Suprapubic skin (tissue), 4 donors: ENCODE results near the gene LGI4. TPM values are rescaled to one million over a fixed set of nuclear protein-coding genes. Genes with fewer than 3 reads are reported as not detected.

Source experiments
- DNase-seq, 2 donors: peaks; one replicate each; pipeline ENCODE4 v3.0.0-alpha.2; 2019; ENCODE audit warnings: low spot score in 2 of 2
- H3K27ac ChIP-seq: fragments of 200-600 bp; sonication (generic); one replicate; pipeline ENCODE4 v1.5.1; 2019
- H3K27me3 ChIP-seq: fragments of 200-600 bp; sonication (generic); one replicate; pipeline ENCODE4 v1.5.1; 2019
- H3K36me3 ChIP-seq: fragments of 200-600 bp; sonication (generic); one replicate; pipeline ENCODE4 v1.5.1; 2019
- H3K4me1 ChIP-seq: fragments of 200-600 bp; sonication (generic); one replicate; pipeline ENCODE4 v1.5.1; 2019
- H3K4me3 ChIP-seq: fragments of 200-600 bp; sonication (generic); one replicate; pipeline ENCODE4 v1.5.1; 2019; ENCODE audit warnings: mild to moderate bottlenecking
- H3K9me3 ChIP-seq: fragments of 200-600 bp; sonication (generic); one replicate; pipeline ENCODE4 v1.5.1; 2019
- CTCF ChIP-seq, 2 donors: fragments of 200-600 bp in 1 of 2; fragments of 450-650 bp in 1 of 2; sonication (generic) in 1 of 2; IDR thresholded peaks; one replicate each; pipeline ENCODE4 v1.5.1; 2016 to 2019; ENCODE audit warnings: antibody characterized with exemption in 2 of 2, mild to moderate bottlenecking in 1 of 2, moderate library complexity in 1 of 2
- EP300 ChIP-seq: sonication (generic); formaldehyde crosslinking; IDR thresholded peaks from one replicate; pipeline ENCODE4 v1.6.1; 2017; ENCODE audit warnings: antibody characterized with exemption
- POLR2A ChIP-seq, 2 donors: fragments of 450-650 bp; IDR thresholded peaks; one replicate each; pipeline ENCODE4 v1.6.1; 2017; ENCODE audit warnings: antibody characterized with exemption in 2 of 2, mild to moderate bottlenecking in 2 of 2, moderate library complexity in 2 of 2
- POLR2AphosphoS5 ChIP-seq, 3 donors: sonication (generic); formaldehyde crosslinking; IDR thresholded peaks; one replicate each; pipeline ENCODE4 v1.6.1; 2017; ENCODE audit warnings: antibody characterized with exemption in 3 of 3
- WGBS: methylation state at CpG from one replicate; pipeline ENCODE4 v1.1.5; 2018; 5-methylcytosine and 5-hydroxymethylcytosine counted together
- total RNA-seq, 4 donors: library from RNA; depleted of rRNA; stranded (reverse); fragments of >200 nt; gene quantifications; one replicate each; pipeline ENCODE4 v1.1.0, GENCODE V29; 2016

LGI4 gene
- total RNA-seq, 4 donors from 2014 or later: 4.3 to 11.8 (median 7.8) TPM

- Histone ChIP-seq H3K27me3 (peaks cover 11% of the 10 kb centered on the region), H3K9me3 (no peaks in the 10 kb centered on the region), H3K4me3 (peak within 1 kb of the TSS; percentile 44), H3K27ac (peak within 1 kb of the TSS; percentile 90), H3K4me1 (peaks cover 84% of the 10 kb centered on the region), H3K36me3 (no peaks in the 10 kb centered on the region)
- DNase-seq: no peak
- TF ChIP-seq CTCF (IDR thresholded peaks at IDR 0.05) (no peak), EP300 (no peak), POLR2A (IDR thresholded peaks at IDR 0.05) (no peak), POLR2AphosphoS5 (IDR thresholded peaks at IDR 0.05) (no peak)
- 42% methylated on average over 10 of the region's 18 CpGs for WGBS
These were observed 3.5 kb upstream of the LGI4 start, which contains the start of gene FXYD1 for GRCh38 chr19:35138305-35138892. Gene FXYD1, plus strand, starts transcription at chr19:35138824. Its CDS starts 1,256 bp downstream, at chr19:35140080.

GRCh38 chr19:35136977-35137702, 2.3 kb upstream of the LGI4 start:
- H3K4me1 ChIP-seq: peaks cover 72% of the 10 kb centered on the region
- no peaks in the 10 kb centered on the region for H3K9me3 ChIP-seq
- peak overlapping the region; percentile 90 for H3K27ac ChIP-seq
- no peaks in the 10 kb centered on the region for H3K27me3 ChIP-seq
- TF ChIP-seq POLR2A (IDR thresholded peaks at IDR 0.05) (no peak), EP300 (no peak), POLR2AphosphoS5 (IDR thresholded peaks at IDR 0.05) (no peak), CTCF (IDR thresholded peaks at IDR 0.05) (no peak)
- H3K4me3 ChIP-seq: no peak overlapping the region
- 45% methylated on average over 9 of the region's 9 CpGs for WGBS
- no peak for DNase-seq
- H3K36me3 ChIP-seq: no peaks in the 10 kb centered on the region

- Histone ChIP-seq H3K4me1 (peaks cover 65% of the 10 kb centered on the region), H3K9me3 (no peaks in the 10 kb centered on the region), H3K27ac (no peak overlapping the region), H3K27me3 (no peaks in the 10 kb centered on the region), H3K36me3 (no peaks in the 10 kb centered on the region), H3K4me3 (no peak overlapping the region)
- 56% methylated on average over 7 of the region's 11 CpGs for WGBS
- DNase-seq: peak in 1 of 2 donors; percentile 64
- TF ChIP-seq EP300 (no peak), CTCF (IDR thresholded peaks at IDR 0.05) (no peak), POLR2AphosphoS5 (IDR thresholded peaks at IDR 0.05) (no peak), POLR2A (IDR thresholded peaks at IDR 0.05) (no peak)
These were observed 1.4 kb upstream of the LGI4 start for GRCh38 chr19:35136231-35136630.

GRCh38 chr19:35135389-35135909, 590 bp upstream of the LGI4 start:
- peak in 1 of 2 donors; percentile 89 for DNase-seq
- Histone ChIP-seq H3K27ac (peak overlapping the region; percentile 67), H3K4me1 (peaks cover 67% of the 10 kb centered on the region), H3K9me3 (no peaks in the 10 kb centered on the region), H3K4me3 (peak overlapping the region; percentile 31), H3K36me3 (no peaks in the 10 kb centered on the region), H3K27me3 (no peaks in the 10 kb centered on the region)
- WGBS: 0% methylated on average over 1 of the region's 7 CpGs
- TF ChIP-seq POLR2AphosphoS5 (IDR thresholded peaks at IDR 0.05) (peak in 1 of 3 donors; percentile 30), CTCF (IDR thresholded peaks at IDR 0.05) (peak; percentile 89 to 90), EP300 (no peak), POLR2A (IDR thresholded peaks at IDR 0.05) (no peak)

GRCh38 chr19:35133826-35134225, 1.0 kb downstream of the LGI4 start:
- Histone ChIP-seq H3K4me1 (peaks cover 60% of the 10 kb centered on the region), H3K36me3 (no peaks in the 10 kb centered on the region), H3K4me3 (peak overlapping the region; percentile 31), H3K9me3 (no peaks in the 10 kb centered on the region), H3K27ac (no peak overlapping the region), H3K27me3 (no peaks in the 10 kb centered on the region)
- WGBS: 74% methylated on average over 9 of the region's 11 CpGs
- no peak for TF ChIP-seq POLR2A (IDR thresholded peaks at IDR 0.05)
- no peak for TF ChIP-seq EP300
- TF ChIP-seq CTCF (IDR thresholded peaks at IDR 0.05): no peak
- TF ChIP-seq POLR2AphosphoS5 (IDR thresholded peaks at IDR 0.05): no peak
- DNase-seq: no peak
